Mesodermal cell (in vitro differentiated cells): ENCODE measurements around the gene DLGAP1.

Experiments used
- H3K27ac ChIP-seq: 2 replicates; pipeline ENCODE4 v1.7.0; 2013; ENCODE audit warnings: mild to moderate bottlenecking, low read depth, low read length, moderate library complexity; ENCODE audit not compliant: severe bottlenecking
- H3K36me3 ChIP-seq: 2 replicates; pipeline ENCODE4 v1.7.1; 2013; ENCODE audit warnings: mild to moderate bottlenecking, low read length, moderate library complexity; ENCODE audit not compliant: control insufficient read depth, insufficient read depth
- H3K4me1 ChIP-seq: one replicate; pipeline ENCODE4 v1.7.1; 2013; ENCODE audit warnings: mild to moderate bottlenecking, low read length; ENCODE audit not compliant: insufficient read depth, control insufficient read depth, poor library complexity, severe bottlenecking
- H3K4me3 ChIP-seq: 2 replicates; pipeline ENCODE4 v1.7.0; 2013; ENCODE audit warnings: low read length, control low read depth, mild to moderate bottlenecking; ENCODE audit not compliant: insufficient read depth, poor library complexity, severe bottlenecking; ENCODE audit errors: extremely low read depth
- H3K9me3 ChIP-seq: 2 replicates; pipeline ENCODE4 v1.7.1; 2013; ENCODE audit warnings: mild to moderate bottlenecking, low read length, moderate library complexity; ENCODE audit not compliant: control insufficient read depth
- WGBS, 2 experiments: methylation state at CpG; one replicate each; pipeline ENCODE4 v1.1.5; 2013; ENCODE audit warnings: missing lambda C conversion rate in 2 of 2; ENCODE audit not compliant: insufficient coverage in 2 of 2; 5-methylcytosine and 5-hydroxymethylcytosine counted together

The DLGAP1 gene

GRCh38 chr18:3466872-3467271 lies 988.2 kb downstream of the DLGAP1 start:
- WGBS, 2 experiments: 22 to 36% methylated on average over 2 of the region's 2 CpGs
- Histone ChIP-seq H3K4me1 (peaks cover 18% of the 10 kb centered on the region), H3K27ac (peak overlapping the region; percentile 41), H3K36me3 (peaks cover 4% of the 10 kb centered on the region), H3K4me3 (no peak overlapping the region), H3K9me3 (no peaks in the 10 kb centered on the region)

- Histone ChIP-seq H3K4me1 (peaks cover 18% of the 10 kb centered on the region), H3K4me3 (no peak overlapping the region), H3K27ac (no peak overlapping the region), H3K36me3 (peaks cover 9% of the 10 kb centered on the region), H3K9me3 (peaks cover under 1% of the 10 kb centered on the region)
- WGBS, 2 experiments: 59 to 75% methylated on average over 2 of the region's 5 CpGs
Observed at GRCh38 chr18:3466045-3466444, 989.1 kb downstream of the DLGAP1 start.

- Histone ChIP-seq H3K4me3 (no peak overlapping the region), H3K4me1 (peaks cover 28% of the 10 kb centered on the region), H3K36me3 (peaks cover 35% of the 10 kb centered on the region), H3K9me3 (peaks cover 7% of the 10 kb centered on the region), H3K27ac (peak overlapping the region; percentile 10)
- WGBS, 2 experiments: 71% methylated on average over 1 of the region's 2 CpGs; no CpG with 5 or more reads in 1 of the 2 experiments
Observed at GRCh38 chr18:3463051-3463450, 992.1 kb downstream of the DLGAP1 start.

- peaks cover 48% of the 10 kb centered on the region for H3K36me3 ChIP-seq
- H3K27ac ChIP-seq: peak overlapping the region; percentile 59
- H3K9me3 ChIP-seq: peaks cover 7% of the 10 kb centered on the region
- WGBS, 2 experiments: 91 to 94% methylated on average over 4 of the region's 5 CpGs
- no peak overlapping the region for H3K4me3 ChIP-seq
- H3K4me1 ChIP-seq: peaks cover 34% of the 10 kb centered on the region
Observed at GRCh38 chr18:3461704-3462103, 993.4 kb downstream of the DLGAP1 start.

- Histone ChIP-seq H3K36me3 (peaks cover 56% of the 10 kb centered on the region), H3K27ac (no peak overlapping the region), H3K4me1 (peaks cover 34% of the 10 kb centered on the region), H3K4me3 (no peak overlapping the region), H3K9me3 (peaks cover 7% of the 10 kb centered on the region)
- 100% methylated on average over 1 of the region's 4 CpGs for WGBS, 2 experiments
Observed at GRCh38 chr18:3460823-3461398, 994.2 kb downstream of the DLGAP1 start.

- 92 to 100% methylated on average over 1 to 2 of the region's 5 CpGs for WGBS, 2 experiments
- Histone ChIP-seq H3K4me1 (peaks cover 43% of the 10 kb centered on the region), H3K27ac (peak overlapping the region; percentile 30), H3K9me3 (peaks cover 7% of the 10 kb centered on the region), H3K36me3 (peaks cover 56% of the 10 kb centered on the region), H3K4me3 (no peak overlapping the region)
Observed at GRCh38 chr18:3458952-3459853, 995.9 kb downstream of the DLGAP1 start.

GRCh38 chr18:3458378-3458777 lies 996.7 kb downstream of the DLGAP1 start:
- WGBS, 2 experiments: 89% methylated on average over 3 of the region's 3 CpGs; no CpG with 5 or more reads in 1 of the 2 experiments
- Histone ChIP-seq H3K4me3 (no peak overlapping the region), H3K9me3 (peaks cover 7% of the 10 kb centered on the region), H3K27ac (peak overlapping the region; percentile 30), H3K36me3 (peaks cover 56% of the 10 kb centered on the region), H3K4me1 (peaks cover 43% of the 10 kb centered on the region)

GRCh38 chr18:3457261-3457724 lies 997.8 kb downstream of the DLGAP1 start:
- WGBS, 2 experiments: 91 to 92% methylated on average over 14 of the region's 15 CpGs
- no peak overlapping the region for H3K27ac ChIP-seq

GRCh38 chr18:3456686-3457069 lies 998.4 kb downstream of the DLGAP1 start:
- Histone ChIP-seq H3K9me3 (peaks cover 7% of the 10 kb centered on the region), H3K4me1 (peaks cover 43% of the 10 kb centered on the region), H3K4me3 (no peak overlapping the region), H3K36me3 (peaks cover 67% of the 10 kb centered on the region), H3K27ac (peak overlapping the region; percentile 95)
- WGBS, 2 experiments: 45 to 83% methylated on average over 1 of the region's 1 CpG

More at GRCh38 chr18:3457261-3457724, 997.8 kb downstream of the DLGAP1 start:
- peaks cover 43% of the 10 kb centered on the region for H3K4me1 ChIP-seq
- peaks cover 7% of the 10 kb centered on the region for H3K9me3 ChIP-seq
- H3K4me3 ChIP-seq: no peak overlapping the region
- peaks cover 66% of the 10 kb centered on the region for H3K36me3 ChIP-seq

GRCh38 chr18:3455907-3456685 lies 999.0 kb downstream of the DLGAP1 start:
- Histone ChIP-seq H3K36me3 (peaks cover 70% of the 10 kb centered on the region), H3K4me3 (peak overlapping the region; percentile 95), H3K27ac (peak overlapping the region; percentile 95), H3K4me1 (peaks cover 43% of the 10 kb centered on the region), H3K9me3 (peaks cover 7% of the 10 kb centered on the region)
- 72 to 78% methylated on average over 6 to 8 of the region's 10 CpGs for WGBS, 2 experiments
